Measurements from ENCODE around the gene SSC5D. TPM values are rescaled to one million over a fixed set of nuclear protein-coding genes. Genes with fewer than 3 reads are reported as not detected.
A peak's percentile ranks its signal among the peaks of the same experiment; 100 is the strongest.

The SSC5D gene
- total RNA-seq, 1 experiment from 2014 or later: 1.0 TPM

DNA sequence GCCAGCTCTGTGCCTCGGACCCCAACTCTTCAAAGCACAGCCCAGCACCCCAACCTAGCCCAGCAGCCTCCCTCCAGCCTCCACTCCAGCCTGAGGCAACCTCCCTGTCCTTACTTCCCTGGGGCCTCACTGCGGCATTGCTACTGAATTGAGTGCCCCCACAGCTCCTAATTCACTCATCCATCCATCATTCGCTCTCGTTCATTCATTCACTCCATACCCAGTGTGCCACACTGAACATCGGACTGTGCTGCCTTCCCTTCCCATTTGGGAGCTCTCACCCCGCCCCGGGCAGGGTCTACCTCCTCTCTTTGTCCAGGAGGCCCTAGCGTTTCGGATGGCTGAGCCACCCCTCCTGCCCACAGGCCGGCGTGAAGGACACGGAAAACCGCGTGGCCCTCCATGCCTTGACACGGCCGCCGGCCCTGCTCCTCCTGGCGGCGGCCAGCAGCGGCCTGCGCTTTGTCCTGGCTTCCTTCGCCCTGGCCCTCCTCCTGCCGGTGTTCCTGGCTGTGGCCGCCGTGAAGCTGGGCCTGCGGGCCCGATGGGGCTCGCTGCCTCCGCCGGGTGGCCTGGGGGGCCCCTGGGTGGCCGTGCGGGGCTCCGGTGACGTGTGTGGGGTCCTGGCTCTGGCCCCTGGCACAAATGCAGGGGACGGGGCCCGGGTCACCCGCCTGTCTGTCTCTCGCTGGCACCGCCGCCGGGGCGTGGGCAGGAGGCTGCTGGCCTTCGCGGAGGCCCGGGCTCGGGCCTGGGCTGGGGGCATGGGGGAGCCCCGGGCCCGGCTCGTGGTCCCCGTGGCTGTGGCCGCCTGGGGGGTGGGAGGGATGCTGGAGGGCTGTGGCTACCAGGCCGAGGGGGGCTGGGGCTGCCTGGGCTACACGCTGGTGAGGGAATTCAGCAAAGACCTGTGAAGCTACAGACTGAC lies 1.9 kb upstream of the SSC5D start:
- H3K4me2 ChIP-seq (ENCODE audit: low read depth, low read length, poor library complexity, severe bottlenecking): peak overlapping the region; percentile 81
- DNase-seq: no peak
- H3K36me3 ChIP-seq (ENCODE audit: insufficient read depth, low read length): no peaks in the 10 kb centered on the region
- H3K9ac ChIP-seq (ENCODE audit: low read length): peak overlapping the region; percentile 86
- no peaks in the 10 kb centered on the region for H3K9me3 ChIP-seq (ENCODE audit: low read length)
- no peaks in the 10 kb centered on the region for H3K27me3 ChIP-seq (ENCODE audit: low read length)
- peaks cover 31% of the 10 kb centered on the region for H3K4me1 ChIP-seq (ENCODE audit: low read length)
- H2AFZ ChIP-seq (ENCODE audit: low read length): no peak overlapping the region
- no peak overlapping the region for H3K27ac ChIP-seq (ENCODE audit: low read length)
- no peaks in the 10 kb centered on the region for H3K79me2 ChIP-seq (ENCODE audit: low read length)
- peak overlapping the region; percentile 75 for H3K4me3 ChIP-seq (ENCODE audit: low read length)
- H3K9me2 ChIP-seq (replicated peaks; ENCODE audit: insufficient read depth, low read length): no peaks in the 10 kb centered on the region
- H4K20me1 ChIP-seq (ENCODE audit: insufficient read depth, low read depth, low read length): peaks cover 9% of the 10 kb centered on the region; the same call in 1 of the 2 replicates

DNA sequence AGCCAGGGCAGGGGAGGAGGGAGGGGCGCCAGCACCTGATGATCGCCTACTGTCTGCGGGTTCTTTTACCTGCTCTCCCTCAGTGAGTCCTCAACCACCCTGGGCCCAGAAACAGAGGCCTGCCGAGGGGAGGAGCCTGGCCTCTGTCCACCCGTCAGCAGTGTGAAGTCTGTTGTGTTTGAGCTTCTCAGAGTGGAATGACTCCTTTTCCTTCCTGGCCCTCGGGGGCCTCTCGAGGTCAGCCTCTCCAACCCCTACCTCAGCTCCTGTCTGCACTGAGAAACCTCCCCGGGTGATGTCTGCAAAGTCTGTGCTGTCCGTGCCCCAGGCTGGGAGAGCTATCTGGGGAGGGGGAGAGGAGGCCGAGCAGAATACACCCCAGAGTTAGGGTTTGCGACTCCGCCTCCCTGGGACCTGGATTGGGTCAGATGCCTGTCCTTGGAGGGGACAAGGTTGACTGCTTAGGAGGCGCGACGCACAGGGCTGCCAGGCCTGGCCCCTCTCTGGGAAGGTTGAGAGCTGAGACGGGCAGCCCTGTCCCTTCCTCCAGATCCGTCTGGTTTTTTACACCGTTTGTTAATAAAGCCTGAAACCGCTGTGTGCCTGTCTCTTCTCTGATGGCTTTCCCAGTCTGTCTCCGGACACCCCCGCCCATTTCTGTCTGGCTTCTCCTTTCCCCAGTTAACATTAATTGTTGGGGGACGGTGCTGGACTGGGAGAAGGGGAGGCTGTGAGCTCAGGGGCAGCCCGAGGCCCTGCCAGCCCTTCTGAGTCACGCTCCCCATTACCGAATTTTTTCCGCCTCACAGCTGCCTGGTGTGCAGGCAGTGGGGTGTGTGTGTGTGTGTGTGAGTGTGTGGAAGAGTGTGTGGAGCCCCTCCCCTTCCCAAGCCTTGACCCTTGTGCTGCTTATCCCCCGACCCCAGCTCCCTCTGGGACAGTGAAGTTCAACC lies 989 bp upstream of the SSC5D start:
- H3K9ac ChIP-seq (ENCODE audit: low read length): peak overlapping the region; percentile 14; the same call in 1 of the 2 replicates
- H3K4me2 ChIP-seq (ENCODE audit: low read depth, low read length, poor library complexity, severe bottlenecking): no peak overlapping the region
- H2AFZ ChIP-seq (ENCODE audit: low read length): no peak overlapping the region
- H3K4me1 ChIP-seq (ENCODE audit: low read length): peaks cover 31% of the 10 kb centered on the region
- H4K20me1 ChIP-seq (ENCODE audit: insufficient read depth, low read depth, low read length): peaks cover 9% of the 10 kb centered on the region; the same call in 1 of the 2 replicates
- H3K36me3 ChIP-seq (ENCODE audit: insufficient read depth, low read length): no peaks in the 10 kb centered on the region
- no peak overlapping the region for H3K27ac ChIP-seq (ENCODE audit: low read length)
- H3K4me3 ChIP-seq (ENCODE audit: low read length): no peak overlapping the region
- H3K9me2 ChIP-seq (replicated peaks; ENCODE audit: insufficient read depth, low read length): no peaks in the 10 kb centered on the region
- peak; percentile 60 for DNase-seq
- no peaks in the 10 kb centered on the region for H3K79me2 ChIP-seq (ENCODE audit: low read length)
- H3K27me3 ChIP-seq (ENCODE audit: low read length): no peaks in the 10 kb centered on the region
- H3K9me3 ChIP-seq (ENCODE audit: low read length): no peaks in the 10 kb centered on the region

DNA sequence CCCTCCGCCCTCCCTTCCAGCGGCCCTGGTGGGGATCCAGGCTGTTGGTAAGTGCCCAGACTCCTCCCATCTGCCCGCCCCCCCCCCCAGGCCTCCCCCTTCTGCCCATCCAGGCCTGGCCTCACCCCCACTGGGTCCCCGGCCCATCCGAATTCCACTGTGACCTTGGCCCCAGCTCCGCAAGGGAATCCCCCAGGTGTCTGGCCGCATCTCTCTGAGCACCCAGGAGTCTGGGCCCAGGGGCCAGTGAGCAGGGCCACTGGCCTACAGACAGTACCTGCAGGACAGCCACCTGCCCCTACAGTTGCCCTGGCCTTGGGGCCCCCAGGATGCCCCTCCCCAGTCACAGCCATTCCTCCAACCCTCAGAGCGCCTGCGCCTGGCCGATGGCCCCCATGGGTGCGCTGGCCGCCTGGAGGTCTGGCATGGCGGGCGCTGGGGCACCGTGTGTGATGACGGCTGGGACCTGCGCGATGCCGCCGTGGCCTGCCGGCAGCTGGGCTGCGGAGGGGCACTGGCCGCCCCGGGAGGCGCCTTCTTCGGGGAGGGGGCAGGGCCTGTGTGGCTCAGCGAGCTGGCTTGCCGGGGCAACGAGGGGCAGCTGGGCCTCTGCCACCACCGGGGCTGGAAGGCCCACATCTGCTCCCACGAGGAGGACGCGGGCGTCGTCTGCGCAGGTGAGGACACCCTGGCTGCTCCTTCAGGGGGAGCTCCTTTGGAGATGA lies 912 bp downstream of the SSC5D start:
- H3K9me2 ChIP-seq (replicated peaks; ENCODE audit: insufficient read depth, low read length): no peaks in the 10 kb centered on the region
- no peaks in the 10 kb centered on the region for H3K79me2 ChIP-seq (ENCODE audit: low read length)
- no peak for DNase-seq
- no peaks in the 10 kb centered on the region for H3K27me3 ChIP-seq (ENCODE audit: low read length)
- no peak overlapping the region for H3K27ac ChIP-seq (ENCODE audit: low read length)
- H2AFZ ChIP-seq (ENCODE audit: low read length): no peak overlapping the region
- H3K4me3 ChIP-seq (ENCODE audit: low read length): no peak overlapping the region
- no peak overlapping the region for H3K4me2 ChIP-seq (ENCODE audit: low read depth, low read length, poor library complexity, severe bottlenecking)
- peaks cover 9% of the 10 kb centered on the region; the same call in 1 of the 2 replicates for H4K20me1 ChIP-seq (ENCODE audit: insufficient read depth, low read depth, low read length)
- peaks cover 29% of the 10 kb centered on the region for H3K4me1 ChIP-seq (ENCODE audit: low read length)
- no peaks in the 10 kb centered on the region for H3K36me3 ChIP-seq (ENCODE audit: insufficient read depth, low read length)
- H3K9ac ChIP-seq (ENCODE audit: low read length): no peak overlapping the region
- no peaks in the 10 kb centered on the region for H3K9me3 ChIP-seq (ENCODE audit: low read length)

DNA sequence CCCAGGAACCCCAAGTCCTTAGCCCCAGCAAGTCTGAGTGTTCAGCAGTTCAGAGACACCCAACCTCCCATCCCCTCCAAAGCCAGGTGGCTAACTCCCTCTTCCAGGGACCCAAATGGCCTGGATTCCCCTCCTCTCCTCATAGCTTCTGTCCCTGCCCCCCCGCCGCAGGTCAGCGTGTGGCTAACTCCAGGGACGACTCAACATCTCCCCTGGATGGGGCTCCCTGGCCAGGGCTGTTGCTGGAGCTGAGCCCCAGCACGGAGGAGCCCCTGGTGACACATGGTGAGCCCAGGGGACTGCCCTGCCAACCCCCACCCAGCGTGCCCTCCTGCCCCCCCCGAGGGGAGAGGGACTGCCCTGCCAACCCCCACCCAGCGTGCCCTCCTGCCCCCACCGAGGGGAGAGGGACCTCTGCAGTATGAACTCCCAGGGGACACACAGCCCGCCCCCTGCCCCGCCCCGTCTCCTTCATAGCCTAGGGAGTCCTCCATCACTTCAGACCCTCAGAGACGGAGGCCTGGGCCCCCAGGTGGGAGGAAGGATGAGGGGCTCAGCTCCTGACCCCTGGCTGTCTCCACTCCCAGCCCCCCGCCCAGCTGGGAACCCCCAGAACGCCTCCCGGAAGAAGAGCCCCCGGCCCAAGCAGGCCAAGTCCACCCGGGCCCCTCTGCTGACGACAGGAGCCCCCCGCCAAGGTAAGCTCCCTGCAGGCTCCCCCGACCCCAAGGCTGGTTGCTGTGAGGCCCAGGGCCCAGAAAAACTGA lies 1.7 kb downstream of the SSC5D start:
- Histone ChIP-seq H2AFZ (ENCODE audit: low read length) (no peak overlapping the region), H3K27ac (ENCODE audit: low read length) (no peak overlapping the region), H3K36me3 (ENCODE audit: insufficient read depth, low read length) (no peaks in the 10 kb centered on the region), H3K79me2 (ENCODE audit: low read length) (no peaks in the 10 kb centered on the region), H3K4me2 (ENCODE audit: low read depth, low read length, poor library complexity, severe bottlenecking) (no peak overlapping the region), H3K4me1 (ENCODE audit: low read length) (peaks cover 22% of the 10 kb centered on the region), H3K27me3 (ENCODE audit: low read length) (no peaks in the 10 kb centered on the region), H3K4me3 (ENCODE audit: low read length) (no peak overlapping the region), H4K20me1 (ENCODE audit: insufficient read depth, low read depth, low read length) (peaks cover 9% of the 10 kb centered on the region; the same call in 1 of the 2 replicates), H3K9me2 (replicated peaks; ENCODE audit: insufficient read depth, low read length) (no peaks in the 10 kb centered on the region), H3K9ac (ENCODE audit: low read length) (no peak overlapping the region), H3K9me3 (ENCODE audit: low read length) (no peaks in the 10 kb centered on the region)
- no peak for DNase-seq

DNA sequence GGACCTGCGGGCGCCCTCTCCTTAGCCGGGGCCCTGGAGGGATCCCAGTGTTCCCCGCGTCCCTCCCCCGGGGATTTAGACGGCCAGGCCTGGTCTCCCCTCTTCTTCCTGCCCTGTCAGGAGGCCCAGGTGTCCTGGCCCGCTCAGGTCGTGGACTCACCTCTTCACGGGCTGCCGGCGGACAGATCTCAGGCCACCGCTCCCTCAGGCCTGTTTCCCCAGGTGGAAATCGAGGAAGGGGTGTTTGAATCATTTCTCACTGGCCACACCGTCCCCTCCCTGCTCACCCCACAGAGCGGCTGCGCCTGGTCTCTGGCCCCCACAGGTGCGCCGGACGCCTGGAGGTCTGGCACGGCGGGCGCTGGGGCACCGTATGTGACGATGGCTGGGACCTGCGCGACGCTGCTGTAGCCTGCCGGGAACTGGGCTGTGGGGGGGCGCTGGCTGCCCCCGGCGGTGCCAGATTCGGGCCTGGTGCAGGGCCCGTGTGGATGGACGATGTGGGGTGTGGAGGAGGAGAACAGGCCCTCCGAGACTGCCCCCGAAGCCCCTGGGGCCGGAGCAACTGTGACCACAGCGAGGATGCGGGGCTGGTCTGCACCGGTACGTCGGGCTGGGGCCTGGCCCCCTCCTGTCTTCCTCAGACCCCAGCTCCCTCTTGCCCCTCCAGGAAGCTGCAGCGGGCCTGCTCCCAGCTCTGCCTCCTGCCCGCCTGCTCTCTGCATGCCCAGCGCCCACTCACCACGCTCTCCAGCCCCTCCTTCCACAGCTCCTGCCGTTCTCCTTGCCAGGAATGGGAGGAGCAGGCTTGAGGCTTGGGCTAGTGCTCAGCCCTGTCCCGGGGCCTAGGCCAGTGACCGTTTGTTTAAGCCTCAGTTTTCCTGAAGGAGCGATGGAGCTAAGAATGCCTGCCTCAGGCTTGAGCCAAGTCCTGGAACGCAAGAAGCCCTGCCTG lies 2.5 kb downstream of the SSC5D start:
- DNase-seq: no peak
- Histone ChIP-seq H3K9ac (ENCODE audit: low read length) (no peak overlapping the region), H3K36me3 (ENCODE audit: insufficient read depth, low read length) (no peaks in the 10 kb centered on the region), H3K27ac (ENCODE audit: low read length) (no peak overlapping the region), H2AFZ (ENCODE audit: low read length) (no peak overlapping the region), H3K79me2 (ENCODE audit: low read length) (no peaks in the 10 kb centered on the region), H4K20me1 (ENCODE audit: insufficient read depth, low read depth, low read length) (peaks cover 9% of the 10 kb centered on the region; the same call in 1 of the 2 replicates), H3K4me3 (ENCODE audit: low read length) (no peak overlapping the region), H3K27me3 (ENCODE audit: low read length) (no peaks in the 10 kb centered on the region), H3K9me2 (replicated peaks; ENCODE audit: insufficient read depth, low read length) (no peaks in the 10 kb centered on the region), H3K4me2 (ENCODE audit: low read depth, low read length, poor library complexity, severe bottlenecking) (no peak overlapping the region), H3K9me3 (ENCODE audit: low read length) (no peaks in the 10 kb centered on the region), H3K4me1 (ENCODE audit: low read length) (peaks cover 18% of the 10 kb centered on the region)

DNA sequence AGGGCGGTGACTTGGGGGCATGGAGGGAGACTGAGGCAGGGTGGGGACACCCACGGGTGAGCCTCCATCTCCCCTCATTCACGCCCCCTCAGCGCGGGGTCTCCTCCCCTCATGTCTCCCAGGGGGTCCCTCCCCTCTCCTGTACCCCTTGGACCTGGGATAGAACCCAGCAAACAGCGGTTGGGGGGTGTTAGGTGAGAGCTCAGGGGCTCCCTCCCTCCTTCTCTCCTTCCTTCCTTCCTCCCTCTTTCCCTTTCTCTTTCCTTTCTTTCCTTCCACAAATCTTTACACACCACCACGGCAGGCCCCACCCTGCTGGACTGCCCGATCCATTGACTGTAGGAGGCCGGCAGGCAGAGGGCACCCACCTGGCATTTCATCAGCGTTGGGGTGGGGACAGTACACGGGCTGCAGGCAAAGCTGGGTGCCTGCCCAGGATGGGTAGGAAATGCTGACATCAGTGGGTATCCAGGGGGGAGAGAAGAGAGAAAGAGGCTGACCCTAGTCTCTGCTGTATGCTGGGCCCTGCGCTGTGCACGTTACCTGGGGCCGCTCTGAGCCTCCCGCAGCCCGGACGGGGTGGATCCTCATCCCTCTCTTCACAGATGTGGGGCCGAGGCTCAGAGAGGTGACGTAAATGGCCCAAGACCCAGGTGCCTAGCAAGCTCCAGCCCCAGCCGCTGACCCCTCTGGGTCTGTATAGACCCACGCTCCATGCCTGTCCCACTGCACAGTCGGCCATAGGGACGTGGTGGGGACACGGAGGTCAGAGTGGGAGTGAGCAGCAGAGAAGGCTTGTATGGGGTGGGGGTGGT lies 3.5 kb downstream of the SSC5D start:
- peaks cover 13% of the 10 kb centered on the region for H3K4me1 ChIP-seq (ENCODE audit: low read length)
- no peak overlapping the region for H3K4me2 ChIP-seq (ENCODE audit: low read depth, low read length, poor library complexity, severe bottlenecking)
- H3K27ac ChIP-seq (ENCODE audit: low read length): no peak overlapping the region
- no peaks in the 10 kb centered on the region for H3K27me3 ChIP-seq (ENCODE audit: low read length)
- H3K9me2 ChIP-seq (replicated peaks; ENCODE audit: insufficient read depth, low read length): no peaks in the 10 kb centered on the region
- H3K79me2 ChIP-seq (ENCODE audit: low read length): no peaks in the 10 kb centered on the region
- no peak overlapping the region for H3K9ac ChIP-seq (ENCODE audit: low read length)
- H3K4me3 ChIP-seq (ENCODE audit: low read length): no peak overlapping the region
- no peak overlapping the region for H2AFZ ChIP-seq (ENCODE audit: low read length)
- H3K36me3 ChIP-seq (ENCODE audit: insufficient read depth, low read length): no peaks in the 10 kb centered on the region
- no peaks in the 10 kb centered on the region for H3K9me3 ChIP-seq (ENCODE audit: low read length)
- H4K20me1 ChIP-seq (ENCODE audit: insufficient read depth, low read depth, low read length): peaks cover 9% of the 10 kb centered on the region; the same call in 1 of the 2 replicates
- no peak for DNase-seq
